LHCN-M2 (cell line): ENCODE data around the gene KCNJ8. TPM values are rescaled to one million over a fixed set of nuclear protein-coding genes. Genes with fewer than 3 reads are reported as not detected.
"Not testable (repeated sequence)": the region's sequence is repeated elsewhere in the genome, so short reads cannot be mapped to it uniquely, and the experiment has no call there.

ENCODE experiments used
- DNase-seq: peaks from one replicate; pipeline ENCODE4 v3.0.0-alpha.2; 2012; ENCODE audit warnings: low read depth
- total RNA-seq: library from RNA; depleted of rRNA; stranded (reverse); fragments of >200 nt; gene quantifications from 2 replicates; pipeline ENCODE4 v1.2.3, GENCODE V29; 2014

KCNJ8 gene
- total RNA-seq, 1 experiment from 2014 or later: 0.11 TPM

- DNase-seq: no peak
Measured at GRCh38 chr12:21786041-21786531, 11.6 kb upstream of the KCNJ8 start.

- DNase-seq: not testable (repeated sequence)
Measured at GRCh38 chr12:21782723-21783122, 8.2 kb upstream of the KCNJ8 start.

GRCh38 chr12:21780786-21781185 is 6.3 kb upstream of the KCNJ8 start:
- no peak for DNase-seq

DNA sequence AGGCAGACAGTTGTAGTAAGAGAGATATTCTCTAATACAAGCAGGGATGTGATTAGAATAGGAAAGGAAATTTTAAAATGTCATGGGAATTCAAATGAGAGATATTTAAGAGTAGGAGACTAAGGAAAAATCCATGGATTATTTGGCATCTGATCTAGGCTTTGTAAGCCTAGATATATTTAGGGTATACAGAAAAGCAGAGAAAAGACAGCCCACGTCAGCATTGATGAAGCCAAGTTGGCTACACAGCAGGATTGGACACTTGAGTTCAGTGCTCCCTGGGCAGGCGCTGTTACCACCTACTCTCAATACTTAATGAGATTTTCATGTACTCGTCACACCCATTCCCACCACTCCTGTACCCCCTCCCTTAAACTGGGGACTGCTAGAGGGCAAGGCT is 1.7 kb upstream of the KCNJ8 start:
- DNase-seq: no peak

- DNase-seq: no peak
Measured at GRCh38 chr12:21775133-21775820, 771 bp upstream of the KCNJ8 start.

GRCh38 chr12:21773806-21774205 is 700 bp downstream of the KCNJ8 start:
- no peak for DNase-seq

DNA sequence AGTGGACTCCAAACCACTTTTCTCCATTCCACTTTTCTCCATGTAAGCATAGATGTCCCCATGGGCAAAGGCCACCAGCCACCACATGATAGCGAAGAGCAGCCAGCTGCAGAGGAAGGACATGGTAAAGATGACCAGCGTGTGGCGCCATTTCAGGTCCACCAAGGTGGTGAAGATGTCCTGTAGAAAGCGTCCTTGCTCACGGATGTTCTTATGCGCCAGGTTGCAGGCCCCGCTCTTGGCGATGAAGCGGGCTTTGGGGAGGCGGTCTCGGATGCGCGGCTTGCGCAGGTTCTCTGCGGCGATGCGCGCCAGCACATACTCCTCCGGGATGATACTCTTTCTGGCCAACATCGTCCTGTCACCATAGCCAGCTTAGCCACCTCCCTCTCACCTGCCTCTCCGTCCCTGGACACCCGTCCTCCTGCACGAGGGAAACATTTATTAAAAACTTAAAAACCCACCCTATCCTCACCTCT is 1.2 kb downstream of the KCNJ8 start:
- DNase-seq: no peak

DNA sequence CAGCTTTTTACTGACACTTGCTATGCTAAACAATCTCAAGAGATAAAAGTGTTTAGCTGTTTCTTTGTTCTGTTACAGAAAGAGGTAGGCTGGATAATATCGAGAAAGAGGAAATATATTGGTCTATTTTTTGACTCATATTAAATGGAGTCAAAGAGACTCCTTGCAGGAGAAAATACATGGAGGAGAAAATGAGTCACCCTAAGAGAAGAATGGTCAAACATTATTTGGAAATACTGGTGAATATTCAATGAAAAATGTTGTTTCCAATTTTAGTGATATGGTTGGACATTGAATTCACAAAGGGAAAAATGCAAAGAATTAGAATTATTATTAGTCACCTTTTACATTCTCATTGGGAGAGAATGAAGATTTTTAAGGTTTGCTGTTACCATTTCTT is 3.2 kb downstream of the KCNJ8 start:
- no peak for DNase-seq

DNA sequence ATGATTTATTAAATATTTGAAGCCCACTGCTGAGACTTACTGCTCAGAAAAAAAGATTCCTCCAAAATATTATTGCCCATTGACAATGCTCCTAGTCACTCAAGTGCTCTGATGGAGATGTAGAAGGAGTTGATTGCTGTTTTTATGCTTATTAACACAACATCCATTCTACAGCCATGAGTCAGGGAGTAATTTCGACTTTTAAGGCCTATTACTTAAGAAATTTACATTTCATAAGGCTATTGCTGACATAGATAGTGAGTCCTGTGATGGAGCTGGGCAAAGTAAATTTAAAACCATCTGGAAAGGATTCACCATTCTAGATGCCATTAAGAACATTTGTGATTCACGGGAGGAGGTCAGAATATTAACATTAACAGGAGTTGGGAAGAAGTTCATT is 5.2 kb downstream of the KCNJ8 start:
- DNase-seq: no peak

GRCh38 chr12:21766403-21766802 is 8.1 kb downstream of the KCNJ8 start:
- DNase-seq: no peak

GRCh38 chr12:21764950-21765349 is 9.6 kb downstream of the KCNJ8 start:
- DNase-seq: no peak

DNA sequence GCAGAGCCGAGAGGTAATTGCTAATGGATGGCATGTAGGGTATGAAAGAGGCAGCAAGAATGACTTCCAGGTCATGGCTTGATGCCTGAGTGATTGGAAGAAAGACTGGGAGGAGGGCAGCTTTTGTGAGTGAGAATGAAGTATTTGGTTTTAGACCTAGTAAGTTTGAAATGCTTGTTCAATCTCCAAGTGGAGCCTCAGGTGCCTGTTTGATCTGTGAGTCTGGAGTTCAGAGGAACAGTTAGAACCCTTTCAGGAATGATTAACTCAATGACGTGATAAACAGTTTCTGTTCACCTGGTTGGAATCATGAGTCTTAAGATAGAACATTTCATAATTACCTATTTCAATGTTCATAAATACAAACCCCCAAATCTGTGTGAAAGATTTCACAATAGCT is 10.4 kb downstream of the KCNJ8 start:
- no peak for DNase-seq

GRCh38 chr12:21763531-21763930 is 11.0 kb downstream of the KCNJ8 start:
- DNase-seq: no peak

- DNase-seq: no peak
Measured at GRCh38 chr12:21759737-21760136, 14.8 kb downstream of the KCNJ8 start.

- no peak for DNase-seq
Measured at GRCh38 chr12:21757735-21758134, 16.8 kb downstream of the KCNJ8 start.

GRCh38 chr12:21756699-21757098 is 17.8 kb downstream of the KCNJ8 start:
- no peak for DNase-seq

DNA sequence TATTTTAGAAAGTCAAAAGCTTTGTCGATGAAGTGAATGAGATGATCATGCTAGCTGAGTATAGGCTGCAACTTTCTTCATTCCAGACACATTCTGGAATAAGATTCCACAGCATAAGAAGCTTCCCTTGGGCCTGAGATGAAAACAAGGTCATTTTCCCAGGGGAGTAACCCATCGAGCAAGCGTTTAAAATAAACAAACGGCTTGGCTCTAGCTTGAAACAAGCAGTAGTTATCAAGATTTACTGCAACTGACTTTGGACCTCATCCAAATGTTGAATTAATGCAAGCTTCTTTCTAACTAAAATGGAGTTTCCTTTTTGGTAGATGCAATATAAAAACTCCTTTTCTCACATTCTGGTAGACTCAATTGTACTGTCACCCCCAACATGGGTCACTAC is 23.0 kb downstream of the KCNJ8 start:
- DNase-seq: no peak

DNA sequence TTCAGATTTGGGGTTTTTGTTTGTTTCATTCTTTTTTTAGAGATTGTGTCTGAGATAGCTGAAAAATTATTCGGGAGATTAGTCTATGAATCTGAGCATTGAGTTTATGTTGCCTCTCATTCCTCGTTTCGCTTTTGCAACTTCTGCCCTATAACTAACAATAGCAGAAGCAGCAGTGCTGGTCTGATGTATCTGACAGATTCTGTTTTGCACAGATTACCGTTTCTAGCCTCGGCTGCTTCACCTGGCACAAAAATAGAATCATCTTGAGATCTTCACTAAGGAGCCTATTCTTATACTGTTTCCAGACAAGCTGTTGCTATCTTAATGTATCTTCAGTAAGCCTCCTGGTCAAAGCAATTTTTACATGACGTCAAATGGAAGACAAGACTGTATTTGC is 29.2 kb downstream of the KCNJ8 start:
- no peak for DNase-seq

DNA sequence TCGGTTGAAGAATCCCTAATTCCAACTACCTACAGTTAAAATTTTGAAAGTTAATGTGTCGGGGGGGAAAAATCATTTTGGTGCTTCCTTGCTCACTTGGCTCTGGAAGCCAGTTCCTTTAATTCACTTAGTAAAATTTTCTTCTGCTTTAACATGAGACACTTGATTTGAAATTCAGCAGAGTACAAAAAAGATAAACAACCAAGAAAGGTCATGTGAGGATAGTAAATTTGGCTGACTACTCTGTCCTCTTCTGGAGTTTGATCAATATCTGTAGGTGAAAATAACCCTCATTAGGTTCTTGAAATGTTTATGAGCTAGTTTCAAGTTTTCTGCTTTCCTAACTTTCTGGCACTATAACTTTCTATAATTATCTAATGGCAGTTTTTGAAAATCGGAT is 43.4 kb downstream of the KCNJ8 start:
- no peak for DNase-seq

GRCh38 chr12:21725731-21726130 is 48.8 kb downstream of the KCNJ8 start:
- no peak for DNase-seq

- DNase-seq: no peak
Measured at GRCh38 chr12:21718944-21719650, 55.4 kb downstream of the KCNJ8 start.

GRCh38 chr12:21718403-21718802 is 56.1 kb downstream of the KCNJ8 start:
- DNase-seq: no peak

GRCh38 chr12:21717767-21718166 is 56.7 kb downstream of the KCNJ8 start:
- no peak for DNase-seq
